Measurements from ENCODE around the gene SCNN1G.

- TF ChIP-seq CTCF (IDR thresholded peaks at IDR 0.05) (no peak), POLR2A (IDR thresholded peaks at IDR 0.05) (no peak)
Measured at GRCh38 chr16:23229714-23230113, 47.2 kb downstream of the SCNN1G start.
